GM12872 (cell line): ENCODE results near the gene SCGB1D1.

Experiments used
- TF ChIP-seq, protein P1 (sequence below): IDR thresholded peaks from 3 replicates; pipeline ENCODE4 v1.5.1; 2011; ENCODE audit warnings: low read depth, mild to moderate bottlenecking, low read length, moderate library complexity; ENCODE audit not compliant: insufficient read depth

Gene SCGB1D1

DNA sequence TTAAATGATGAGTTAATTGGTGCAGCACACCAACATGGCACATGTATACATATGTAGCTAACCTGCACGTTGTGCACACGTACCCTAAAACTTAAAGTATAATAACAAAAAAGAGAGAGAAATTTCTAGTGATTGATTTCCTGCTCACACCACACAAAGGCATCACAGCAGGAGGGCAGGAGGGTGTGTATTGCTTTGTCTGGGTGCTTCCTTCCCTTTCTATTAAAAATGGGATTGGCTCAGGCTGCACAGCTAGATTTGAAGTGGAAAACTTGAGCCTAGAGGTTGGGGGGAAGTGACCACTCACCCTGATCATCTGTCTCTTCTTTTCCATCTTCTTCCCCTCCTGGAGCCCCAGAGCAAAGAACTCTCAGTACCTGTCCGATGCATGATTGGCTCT is 51.1 kb downstream of the SCGB1D1 start:
- TF ChIP-seq, protein P1, sequence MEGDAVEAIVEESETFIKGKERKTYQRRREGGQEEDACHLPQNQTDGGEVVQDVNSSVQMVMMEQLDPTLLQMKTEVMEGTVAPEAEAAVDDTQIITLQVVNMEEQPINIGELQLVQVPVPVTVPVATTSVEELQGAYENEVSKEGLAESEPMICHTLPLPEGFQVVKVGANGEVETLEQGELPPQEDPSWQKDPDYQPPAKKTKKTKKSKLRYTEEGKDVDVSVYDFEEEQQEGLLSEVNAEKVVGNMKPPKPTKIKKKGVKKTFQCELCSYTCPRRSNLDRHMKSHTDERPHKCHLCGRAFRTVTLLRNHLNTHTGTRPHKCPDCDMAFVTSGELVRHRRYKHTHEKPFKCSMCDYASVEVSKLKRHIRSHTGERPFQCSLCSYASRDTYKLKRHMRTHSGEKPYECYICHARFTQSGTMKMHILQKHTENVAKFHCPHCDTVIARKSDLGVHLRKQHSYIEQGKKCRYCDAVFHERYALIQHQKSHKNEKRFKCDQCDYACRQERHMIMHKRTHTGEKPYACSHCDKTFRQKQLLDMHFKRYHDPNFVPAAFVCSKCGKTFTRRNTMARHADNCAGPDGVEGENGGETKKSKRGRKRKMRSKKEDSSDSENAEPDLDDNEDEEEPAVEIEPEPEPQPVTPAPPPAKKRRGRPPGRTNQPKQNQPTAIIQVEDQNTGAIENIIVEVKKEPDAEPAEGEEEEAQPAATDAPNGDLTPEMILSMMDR, result no peak

GRCh38 chr11:62242021-62242420 is 52.0 kb downstream of the SCGB1D1 start, which contains the start of gene SCGB1D2:
Gene SCGB1D2, plus strand, starts transcription at chr11:62242239. Its CDS starts 69 bp downstream, at chr11:62242308.
- TF ChIP-seq, protein P1, result no peak
